HG03103 (cell line): ENCODE data around the gene DES.

Experiments used
- ATAC-seq: cut with Tn5 transposase; IDR thresholded peaks from one replicate; pipeline ENCODE4 v1.9.1; 2021; ENCODE audit warnings: low read depth; ENCODE audit not compliant: unreplicated experiment

DES gene

GRCh38 chr2:219437141-219437540 lies 19.0 kb downstream of the DES start:
- no peak for ATAC-seq

DNA sequence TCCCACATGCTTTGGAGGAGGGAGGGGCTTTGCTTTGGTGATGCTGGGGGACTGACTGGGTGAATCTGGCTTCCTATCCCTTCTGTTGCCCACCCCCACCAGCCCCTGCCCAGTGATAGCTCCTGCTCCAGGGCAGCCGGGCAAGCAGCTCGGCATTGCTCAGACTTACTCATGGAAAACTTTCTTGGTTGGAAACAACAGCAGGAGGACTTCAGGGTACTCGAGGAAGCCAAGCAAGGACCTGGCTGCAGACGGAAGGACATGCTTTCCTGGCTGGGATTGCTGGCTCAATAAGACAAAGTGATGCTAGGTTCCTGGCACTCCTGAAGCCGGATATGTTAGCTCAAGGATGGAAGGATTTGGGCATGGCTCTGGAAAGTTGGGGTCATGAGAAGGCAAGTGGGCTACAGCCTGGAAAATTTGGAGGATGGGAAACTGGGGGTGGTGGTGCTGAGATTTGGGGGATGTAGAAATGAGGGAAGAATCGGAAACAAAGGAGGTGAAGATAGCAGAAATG lies 19.6 kb downstream of the DES start:
- ATAC-seq: no peak

DNA sequence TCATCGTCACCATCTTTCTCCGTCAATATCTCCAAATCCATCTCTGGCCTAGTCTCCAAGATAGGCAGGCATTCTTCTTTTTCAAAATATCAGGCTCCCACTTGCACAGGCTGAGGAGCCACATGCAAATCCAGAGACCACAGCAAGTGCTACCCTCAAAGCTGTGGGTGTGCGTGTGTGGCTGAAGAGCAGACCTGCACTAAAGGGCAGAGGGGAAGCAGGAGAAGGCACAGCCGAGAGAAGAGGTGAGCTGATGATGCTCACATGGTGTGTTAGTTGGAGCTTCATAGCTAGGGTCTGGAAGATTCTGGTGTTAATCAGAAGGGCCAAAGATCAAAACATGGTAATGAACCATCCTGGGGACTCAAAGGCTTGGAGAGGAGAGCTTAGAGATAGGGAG lies 20.3 kb downstream of the DES start:
- no peak for ATAC-seq

DNA sequence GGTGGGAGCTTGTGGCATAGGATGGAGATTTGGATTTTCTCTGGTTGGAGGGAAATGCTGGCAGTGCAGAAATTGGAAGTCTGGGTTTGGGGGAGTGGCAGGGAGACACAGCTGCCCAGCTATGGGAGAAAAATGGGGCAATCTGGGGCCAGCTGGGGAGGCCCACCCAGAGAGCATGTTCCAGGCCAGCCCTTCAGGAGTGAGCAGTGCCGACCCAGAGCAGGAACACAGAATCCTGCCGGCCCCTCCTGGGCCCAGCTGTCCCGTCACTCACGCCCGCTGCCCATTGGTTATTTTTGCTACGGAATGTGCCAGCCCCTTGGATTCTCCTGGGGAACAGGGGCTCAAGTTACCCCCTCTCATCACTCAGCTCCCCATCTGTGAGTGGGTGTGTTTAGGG lies 21.3 kb downstream of the DES start:
- ATAC-seq: no peak

GRCh38 chr2:219440388-219441256 lies 22.4 kb downstream of the DES start:
- no peak for ATAC-seq

DNA sequence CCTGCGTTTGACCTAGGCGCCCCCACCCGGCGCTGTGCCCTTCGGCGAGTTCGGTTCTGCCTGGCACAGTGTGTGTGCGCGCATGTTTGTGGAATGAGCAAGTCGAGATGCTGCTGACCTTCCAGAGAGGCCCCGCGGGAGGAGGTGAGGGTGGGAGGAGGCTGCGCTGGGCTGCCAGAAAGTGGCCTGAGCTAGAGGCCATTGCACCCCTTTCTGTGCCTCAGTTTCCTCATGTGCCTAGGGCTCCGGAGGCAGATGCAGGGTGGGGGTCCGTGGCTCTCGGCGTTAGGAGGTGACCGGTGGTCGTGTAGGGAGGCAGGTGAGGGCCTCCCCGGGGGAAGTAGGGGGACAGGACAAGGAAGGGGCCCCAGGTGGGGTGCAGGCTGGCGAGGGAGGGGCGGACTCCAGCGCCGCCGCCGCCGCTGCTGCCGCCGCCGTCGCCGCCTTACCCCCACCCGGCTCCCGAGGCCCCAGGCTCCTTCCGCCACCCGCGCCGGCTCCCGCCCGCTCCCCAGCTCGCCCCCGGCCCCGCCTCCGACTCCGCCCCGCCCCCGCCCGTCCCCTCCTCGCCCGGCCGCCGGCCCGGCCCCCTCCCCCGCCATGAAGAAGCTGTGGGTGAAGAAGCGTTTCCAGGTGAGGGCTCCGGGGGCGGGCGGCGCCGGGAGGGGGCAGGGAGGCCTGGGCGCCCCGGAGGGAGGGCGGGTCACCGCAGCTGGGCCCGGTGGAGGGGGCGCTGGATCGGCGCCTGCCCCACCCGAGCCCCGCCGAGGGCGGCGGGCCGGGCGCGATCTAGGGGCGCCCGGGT lies 23.5 kb downstream of the DES start:
- no peak for ATAC-seq

DNA sequence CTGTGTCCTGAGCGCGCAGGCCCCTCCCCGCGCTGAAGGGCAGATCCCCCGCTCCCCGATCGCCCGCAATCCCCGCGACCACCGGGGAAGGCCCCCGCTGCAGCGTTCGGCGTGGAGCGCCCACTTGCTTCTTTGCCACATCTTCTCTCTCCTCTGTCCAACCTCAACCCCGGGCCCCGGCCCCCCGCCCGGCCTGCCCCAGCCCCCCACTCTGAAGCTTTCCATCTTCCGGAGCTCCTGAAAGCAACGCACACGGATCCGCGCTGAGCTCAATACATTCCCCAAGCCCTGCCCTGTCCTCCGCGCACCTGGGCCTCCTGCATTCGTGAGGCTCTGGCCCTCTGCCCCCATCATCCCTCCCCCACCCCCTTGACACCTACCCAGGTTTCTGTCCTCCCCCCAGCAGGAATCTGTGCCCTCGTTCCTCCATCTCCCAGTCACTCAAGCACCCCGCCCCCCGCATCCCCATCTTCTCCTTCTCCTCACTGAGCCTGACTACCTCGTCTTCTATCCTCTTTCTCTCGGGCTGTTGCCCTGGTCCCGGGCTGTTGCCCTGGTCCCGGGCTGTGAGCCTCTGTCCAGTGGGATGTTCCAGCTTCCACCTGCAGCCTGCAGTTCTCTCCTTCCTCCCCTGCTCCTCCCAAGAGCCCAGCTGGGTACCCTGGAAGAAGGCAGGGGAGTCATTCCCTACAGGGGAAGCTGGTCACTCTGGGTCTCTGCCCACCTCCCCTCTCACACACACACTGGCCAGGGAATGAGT lies 24.3 kb downstream of the DES start:
- no peak for ATAC-seq

GRCh38 chr2:219443016-219443696 lies 25.0 kb downstream of the DES start:
- ATAC-seq: no peak

DNA sequence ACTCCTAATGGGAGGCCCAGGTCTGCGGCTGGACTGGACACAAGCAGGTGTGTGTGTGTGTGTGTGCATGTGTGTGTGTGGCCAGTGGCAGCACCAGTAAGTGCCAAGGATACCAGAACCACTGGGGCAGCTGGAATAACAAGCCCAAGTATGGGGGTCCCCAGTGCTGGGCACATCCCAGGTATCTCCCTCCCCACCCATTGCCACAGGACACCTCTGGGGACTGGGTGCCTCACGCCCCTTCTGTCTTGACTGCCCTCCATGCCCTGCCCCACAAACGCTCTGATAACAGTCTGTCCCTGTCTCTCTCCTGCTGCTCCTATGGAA lies 25.5 kb downstream of the DES start:
- ATAC-seq: no peak

- no peak for ATAC-seq
Observed at GRCh38 chr2:219444566-219445091, 26.5 kb downstream of the DES start.

GRCh38 chr2:219445220-219445640 lies 27.1 kb downstream of the DES start:
- no peak for ATAC-seq

- ATAC-seq: no peak
Observed at GRCh38 chr2:219446101-219446504, 27.9 kb downstream of the DES start.

DNA sequence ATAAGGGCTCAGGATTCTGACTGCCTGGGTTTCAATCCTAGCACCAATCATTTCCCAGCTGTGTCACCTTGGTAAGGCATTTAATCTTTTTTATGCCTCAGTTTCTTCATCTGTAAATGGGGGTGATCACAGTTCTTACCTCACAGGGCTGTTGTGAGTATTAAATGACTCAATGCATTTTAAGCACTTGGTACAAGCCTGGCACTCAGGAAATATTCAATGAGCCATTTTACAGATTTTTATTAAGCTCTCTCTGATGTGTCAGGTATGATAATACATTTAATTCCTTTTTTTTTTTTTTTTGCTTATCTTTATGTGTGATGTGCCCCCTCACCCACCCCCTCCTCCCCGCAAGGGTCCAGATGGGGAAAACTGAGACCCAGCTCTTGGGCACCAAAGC lies 28.5 kb downstream of the DES start:
- no peak for ATAC-seq

DNA sequence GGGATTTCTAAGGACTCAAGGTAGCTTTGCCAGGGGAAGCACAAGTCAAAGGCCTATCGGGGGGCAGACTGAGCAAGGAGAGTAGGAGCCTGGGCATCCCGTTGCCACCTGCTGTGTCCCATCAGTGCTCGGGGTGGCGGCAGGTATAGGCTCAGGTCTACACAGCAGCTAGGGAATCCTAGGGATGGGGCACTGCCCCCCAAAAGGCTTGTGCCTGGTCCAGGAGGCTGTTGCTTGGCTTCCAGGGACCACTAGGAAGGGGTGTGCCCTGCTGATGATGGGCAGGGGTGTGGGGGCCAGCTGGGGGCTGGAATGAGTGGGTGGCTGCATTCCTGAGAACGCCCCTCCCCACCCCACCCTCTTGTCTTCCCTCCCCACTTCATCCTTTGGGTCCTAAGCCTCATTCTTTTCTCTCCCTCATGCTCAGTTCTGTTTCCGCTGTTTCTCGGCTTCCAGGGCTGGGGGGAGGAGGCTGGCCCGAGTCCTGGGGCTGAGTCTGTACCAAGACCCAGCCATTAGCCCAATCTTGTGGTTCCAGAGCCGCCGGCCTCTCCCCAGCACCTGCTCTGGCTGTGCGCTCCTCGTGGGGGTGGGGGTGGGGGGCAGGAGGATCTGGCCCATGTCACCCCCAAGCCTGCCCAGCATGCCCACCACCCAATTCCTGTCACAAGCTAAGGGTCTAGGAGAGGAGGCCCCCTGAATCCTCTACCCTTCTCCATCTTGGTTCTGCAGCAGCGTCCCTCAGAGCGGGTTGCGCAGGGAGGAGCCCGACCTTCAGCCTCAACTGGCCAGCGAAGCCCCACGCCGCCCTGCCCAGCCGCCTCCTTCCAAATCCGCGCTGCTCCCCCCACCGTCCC lies 29.3 kb downstream of the DES start:
- no peak for ATAC-seq

DNA sequence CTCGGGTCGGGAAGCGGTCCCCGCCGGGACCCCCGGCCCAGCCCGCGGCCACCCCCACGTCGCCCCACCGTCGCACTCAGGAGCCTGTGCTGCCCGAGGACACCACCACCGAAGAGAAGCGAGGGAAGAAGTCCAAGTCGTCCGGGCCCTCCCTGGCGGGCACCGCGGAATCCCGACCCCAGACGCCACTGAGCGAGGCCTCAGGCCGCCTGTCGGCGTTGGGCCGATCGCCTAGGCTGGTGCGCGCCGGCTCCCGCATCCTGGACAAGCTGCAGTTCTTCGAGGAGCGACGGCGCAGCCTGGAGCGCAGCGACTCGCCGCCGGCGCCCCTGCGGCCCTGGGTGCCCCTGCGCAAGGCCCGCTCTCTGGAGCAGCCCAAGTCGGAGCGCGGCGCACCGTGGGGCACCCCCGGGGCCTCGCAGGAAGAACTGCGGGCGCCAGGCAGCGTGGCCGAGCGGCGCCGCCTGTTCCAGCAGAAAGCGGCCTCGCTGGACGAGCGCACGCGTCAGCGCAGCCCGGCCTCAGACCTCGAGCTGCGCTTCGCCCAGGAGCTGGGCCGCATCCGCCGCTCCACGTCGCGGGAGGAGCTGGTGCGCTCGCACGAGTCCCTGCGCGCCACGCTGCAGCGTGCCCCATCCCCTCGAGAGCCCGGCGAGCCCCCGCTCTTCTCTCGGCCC lies 30.1 kb downstream of the DES start:
- ATAC-seq: no peak

DNA sequence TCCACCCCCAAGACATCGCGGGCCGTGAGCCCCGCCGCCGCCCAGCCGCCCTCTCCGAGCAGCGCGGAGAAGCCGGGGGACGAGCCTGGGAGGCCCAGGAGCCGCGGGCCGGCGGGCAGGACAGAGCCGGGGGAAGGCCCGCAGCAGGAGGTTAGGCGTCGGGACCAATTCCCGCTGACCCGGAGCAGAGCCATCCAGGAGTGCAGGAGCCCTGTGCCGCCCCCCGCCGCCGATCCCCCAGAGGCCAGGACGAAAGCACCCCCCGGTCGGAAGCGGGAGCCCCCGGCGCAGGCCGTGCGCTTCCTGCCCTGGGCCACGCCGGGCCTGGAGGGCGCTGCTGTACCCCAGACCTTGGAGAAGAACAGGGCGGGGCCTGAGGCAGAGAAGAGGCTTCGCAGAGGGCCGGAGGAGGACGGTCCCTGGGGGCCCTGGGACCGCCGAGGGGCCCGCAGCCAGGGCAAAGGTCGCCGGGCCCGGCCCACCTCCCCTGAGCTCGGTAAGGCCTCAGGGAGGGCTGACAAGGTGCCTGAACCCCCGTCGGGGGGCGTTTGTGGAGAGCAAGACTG lies 30.7 kb downstream of the DES start:
- no peak for ATAC-seq

- no peak for ATAC-seq
Observed at GRCh38 chr2:219449609-219450008, 31.4 kb downstream of the DES start.

GRCh38 chr2:219451661-219452360 lies 33.6 kb downstream of the DES start:
- ATAC-seq: no peak
